Endothelial cell of umbilical vein (primary cell): ENCODE data around the gene CDIP1. TPM values are rescaled to one million over a fixed set of nuclear protein-coding genes. Genes with fewer than 3 reads are reported as not detected.

Experiments
- BruUV-seq: library from RNA; stranded (reverse); fragments of 400-500 nt; replicated peaks from 2 replicates; lab custom pipeline; 2021; lab: Mats Ljungman, UMichigan
- CTCF ChIA-PET: fragments of 300-600, 350-600 bp; sonication (Branson Sonifier 250); formaldehyde crosslinking; loops from one replicate; lab custom pipeline; 2021; ENCODE audit warnings: antibody characterized with exemption, inconsistent platforms; lab: Charles Lee
- POLR2A ChIA-PET: fragments of 300-600, 350-600 bp; sonication (Branson Sonifier 250); formaldehyde crosslinking; loops from one replicate; lab custom pipeline; 2021; ENCODE audit warnings: antibody characterized with exemption, inconsistent platforms; lab: Charles Lee
- DNase-seq: peaks from one replicate; pipeline ENCODE4 v3.0.0-alpha.2; 2011; ENCODE audit warnings: low read depth, low spot score
- FAIRE-seq: peaks from 2 replicates; lab custom pipeline; 2011; peaks lifted over from hg19 to GRCh38; lab: Jason Lieb, UNC
- H2AFZ ChIP-seq: 2 replicates; pipeline ENCODE4 v1.6.0; 2012; ENCODE audit warnings: low read depth, low read length, control low read depth, inconsistent platforms
- H3K27ac ChIP-seq: 2 replicates; pipeline ENCODE4 v1.5.1; 2011; ENCODE audit warnings: low read depth, mild to moderate bottlenecking, control low read depth, low read length, moderate library complexity; ENCODE audit not compliant: insufficient read depth
- H3K27me3 ChIP-seq, 2 experiments: 2 replicates each; pipeline versions ENCODE4 v1.6.0 to v1.6.1; 2011; ENCODE audit warnings: low read length in 2 of 2, mixed read lengths in 1 of 2; ENCODE audit not compliant: control insufficient read depth in 2 of 2, insufficient read depth in 2 of 2
- H3K36me3 ChIP-seq, 2 experiments: 2 replicates in 1 of 2; 3 replicates in 1 of 2; pipeline ENCODE4 v1.5.1; 2011; ENCODE audit warnings: low read length in 2 of 2, mild to moderate bottlenecking in 1 of 2, moderate library complexity in 1 of 2; ENCODE audit not compliant: control insufficient read depth in 2 of 2, insufficient read depth in 2 of 2; ENCODE audit errors: extremely low read depth in 1 of 2
- H3K4me1 ChIP-seq: 3 replicates; pipeline ENCODE4 v1.5.1; 2011; ENCODE audit warnings: mild to moderate bottlenecking, low read length; ENCODE audit not compliant: control insufficient read depth, insufficient read depth; ENCODE audit errors: extremely low read depth
- H3K4me2 ChIP-seq: 2 replicates; pipeline ENCODE4 v1.6.1; 2011; ENCODE audit warnings: low read length, control low read depth, mixed read lengths; ENCODE audit not compliant: insufficient read depth
- H3K4me3 ChIP-seq, 3 experiments: fragments of 200-600 bp in 1 of 3; sonication (generic), shearing (Covaris generic) in 1 of 3; replicated peaks in 1 of 3; 2 replicates each; pipeline ENCODE4 v1.5.1; 2011 to 2016; ENCODE audit warnings: control low read depth in 3 of 3, low read length in 3 of 3, mild to moderate bottlenecking in 2 of 3, inconsistent platforms in 1 of 3, low read depth in 1 of 3, moderate library complexity in 1 of 3; ENCODE audit not compliant: insufficient read depth in 1 of 3
- H3K79me2 ChIP-seq: 2 replicates; pipeline ENCODE4 v1.6.0; 2012; ENCODE audit warnings: low read length, inconsistent platforms; ENCODE audit not compliant: control insufficient read depth, insufficient read depth
- H3K9ac ChIP-seq: replicated peaks from 2 replicates; pipeline ENCODE3; 2011; ENCODE audit warnings: low read length, control low read depth; ENCODE audit not compliant: insufficient read depth; ENCODE audit errors: extremely low read depth
- H3K9me1 ChIP-seq: replicated peaks from 3 replicates; pipeline ENCODE4 v1.6.0; 2011; ENCODE audit warnings: mild to moderate bottlenecking, low read length; ENCODE audit not compliant: control insufficient read depth, insufficient read depth; ENCODE audit errors: extremely low read depth
- H3K9me3 ChIP-seq: replicated peaks from 2 replicates; pipeline ENCODE4 v1.5.1; 2012; ENCODE audit warnings: low read length, inconsistent platforms; ENCODE audit not compliant: control insufficient read depth, insufficient read depth
- H4K20me1 ChIP-seq: replicated peaks from 2 replicates; pipeline ENCODE3; 2011; ENCODE audit warnings: mild to moderate bottlenecking, low read length; ENCODE audit not compliant: control insufficient read depth, insufficient read depth; ENCODE audit errors: extremely low read depth
- CTCF ChIP-seq, 2 donors: IDR thresholded peaks; 1 replicate in 1 of 2; 2 replicates in 1 of 2; pipeline ENCODE4 v1.5.1; 2011; ENCODE audit warnings: low read length in 2 of 2, mild to moderate bottlenecking in 2 of 2, moderate library complexity in 2 of 2, control low read depth in 1 of 2, inconsistent platforms in 1 of 2, low read depth in 1 of 2; ENCODE audit not compliant: insufficient read depth in 1 of 2; ENCODE audit errors: extremely low read depth in 1 of 2
- EZH2 ChIP-seq: IDR thresholded peaks from 2 replicates; pipeline ENCODE4 v1.6.1; 2012; ENCODE audit warnings: borderline replicate concordance, low read depth, mild to moderate bottlenecking, moderate library complexity, low read length, inconsistent platforms; ENCODE audit not compliant: severe bottlenecking
- FOS ChIP-seq: IDR thresholded peaks from 2 replicates; pipeline ENCODE4 v1.6.1; 2011; ENCODE audit warnings: mild to moderate bottlenecking, low read length, moderate library complexity, borderline replicate concordance; ENCODE audit not compliant: insufficient read depth
- GATA2 ChIP-seq: IDR thresholded peaks from 2 replicates; pipeline ENCODE4 v1.7.0; 2011; ENCODE audit warnings: low read depth, mild to moderate bottlenecking, moderate library complexity, mixed read lengths, low read length; ENCODE audit not compliant: insufficient read length, insufficient read depth
- JUN ChIP-seq: IDR thresholded peaks from 2 replicates; pipeline ENCODE4 v1.6.1; 2011; ENCODE audit warnings: borderline replicate concordance, low read depth; ENCODE audit not compliant: insufficient read length, insufficient read depth
- MAX ChIP-seq: IDR thresholded peaks from 2 replicates; pipeline ENCODE4 v1.6.1; 2011; ENCODE audit not compliant: insufficient read depth, insufficient read length
- MYC ChIP-seq: IDR thresholded peaks from one replicate; pipeline ENCODE4 v1.6.1; 2011; ENCODE audit warnings: mild to moderate bottlenecking, low read depth, low read length
- POLR2A ChIP-seq: IDR thresholded peaks from 2 replicates; pipeline ENCODE4 v1.6.1; 2012; ENCODE audit warnings: low read depth, mild to moderate bottlenecking, control low read depth, low read length
- POLR2AphosphoS5 ChIP-seq: IDR thresholded peaks from 2 replicates; pipeline ENCODE4 v1.6.1; 2012; ENCODE audit warnings: low read depth, mild to moderate bottlenecking, control low read depth, low read length, moderate library complexity; ENCODE audit not compliant: insufficient read depth
- dilution Hi-C: fragments of 300-500 bp; cut with MboI; formaldehyde crosslinking; loops from one replicate; pipeline ENCODE4 v1.15.0; 2019; ENCODE audit warnings: low sequenced_read_pairs; ENCODE audit not compliant: extremely low pct_ligation_motif_present
- intact Hi-C: fragments of 100-400 bp; cut with micrococcal nuclease; formaldehyde crosslinking; loops from one replicate; pipeline ENCODE4 v1.10.0; 2022
- polyA plus RNA-seq, 4 experiments: library from polyadenylated mRNA; depleted of rRNA in 3 of 4; stranded (reverse) in 3 of 4; unstranded in 1 of 4; fragments of >200 nt; gene quantifications; 2 replicates each; pipeline versions ENCODE4 v1.2.1 to v1.2.3, GENCODE V29; 2011 to 2012; ENCODE audit warnings: missing spikeins in 1 of 4
- total RNA-seq: library from RNA; stranded (reverse); gene quantifications from 2 replicates; pipeline ENCODE4 v1.2.3, GENCODE V29; 2021

CDIP1 gene
- total and polyA plus RNA-seq, 2 donors (not counting 3 experiments of a cell fraction or from before 2014, with no cell fraction given), result 33.9 to 37.4 TPM

GRCh38 chr16:4467916-4468315 lies 70.7 kb downstream of the CDIP1 start:
- dilution Hi-C loops (no loop called here), intact Hi-C loops (no loop called here)
- POLR2A ChIA-PET, result no interaction called here
- H3K27ac ChIP-seq, result no peak overlapping the region
- no peak overlapping the region for H2AFZ ChIP-seq
- no peak for DNase-seq
- CTCF ChIA-PET, result interaction anchor here (0.7 to 0.9 kb wide), 2 partner anchors 9 to 382 kb away, joined by 3 read pairs; partner anchors contain the start of gene HMOX2
- FAIRE-seq, result no peak
- no peaks in the 10 kb centered on the region for H3K9me3 ChIP-seq
- H4K20me1 ChIP-seq, result no peaks in the 10 kb centered on the region
- peaks cover 4 to 29% of the 10 kb centered on the region in 2 experiments for H3K36me3 ChIP-seq
- H3K4me1 ChIP-seq, result no peaks in the 10 kb centered on the region
- no peaks in the 10 kb centered on the region for H3K27me3 ChIP-seq
- no TSS peak for BruUV-seq
- H3K4me2 ChIP-seq, result no peak overlapping the region
- TF ChIP-seq MYC (no peak), MAX (no peak), EZH2 (no peak)
- H3K9me1 ChIP-seq, result no peaks in the 10 kb centered on the region
- H3K4me3 ChIP-seq, result no peak overlapping the region
- no peak overlapping the region for H3K9ac ChIP-seq
- H3K79me2 ChIP-seq, result no peaks in the 10 kb centered on the region

- no TSS peak for BruUV-seq
- H3K79me2 ChIP-seq, result no peaks in the 10 kb centered on the region
- no peak overlapping the region for H3K4me3 ChIP-seq
- H2AFZ ChIP-seq, result no peak overlapping the region
- no peak for DNase-seq
- no peaks in the 10 kb centered on the region for H3K9me1 ChIP-seq
- no peak overlapping the region for H3K27ac ChIP-seq
- no peaks in the 10 kb centered on the region for H3K9me3 ChIP-seq
- dilution Hi-C loops (no loop called here), intact Hi-C loops (no loop called here)
- no peaks in the 10 kb centered on the region for H4K20me1 ChIP-seq
- H3K27me3 ChIP-seq, result no peaks in the 10 kb centered on the region
- TF ChIP-seq EZH2 (no peak), FOS (no peak), POLR2AphosphoS5 (no peak), JUN (no peak), POLR2A (no peak), MAX (no peak), MYC (no peak), CTCF (IDR thresholded peaks at IDR 0.05; ENCODE audit: extremely low read depth in 1 of 2, insufficient read depth in 1 of 2, low read depth in 1 of 2, low read length in 2 of 2) (no peak), GATA2 (no peak)
- FAIRE-seq, result no peak
- CTCF ChIA-PET, result no interaction called here
- no peaks in the 10 kb centered on the region for H3K4me1 ChIP-seq
- H3K9ac ChIP-seq, result no peak overlapping the region
- no peak overlapping the region for H3K4me2 ChIP-seq
- H3K36me3 ChIP-seq, result peaks cover 4 to 31% of the 10 kb centered on the region in 2 experiments
- POLR2A ChIA-PET, result no interaction called here
These were observed 72.4 kb downstream of the CDIP1 start for GRCh38 chr16:4465977-4466779.
